ENCODE data around the gene CAMKMT. TPM values are rescaled to one million over a fixed set of nuclear protein-coding genes. Genes with fewer than 3 reads are reported as not detected.

CAMKMT gene
- polyA plus RNA-seq, 3 donors: 4.7 to 7.8 (median 7.0) TPM

GRCh38 chr2:44807201-44808025, 445.7 kb downstream of the CAMKMT start:
- Histone ChIP-seq H2AFZ (ENCODE audit: insufficient read depth, low read depth, low read length, poor library complexity, severe bottlenecking) (no peak overlapping the region), H3K36me3 (replicated peaks in 1 of 2; ENCODE audit: control insufficient read depth in 1 of 2, insufficient read depth in 2 of 2, low read length in 2 of 2) (no peaks in the 10 kb centered on the region), H3K4me2 (replicated peaks; ENCODE audit: extremely low read depth, low read length, poor library complexity, severe bottlenecking) (no peak overlapping the region), H3K27me3 (ENCODE audit: control insufficient read depth in 2 of 2, insufficient read depth in 2 of 2, low read length in 2 of 2) (peaks cover 70 to 71% of the 10 kb centered on the region in 2 donors), H3K79me2 (ENCODE audit: insufficient read depth, low read length) (no peaks in the 10 kb centered on the region), H3K4me3 (replicated peaks in 1 of 3; ENCODE audit: low read depth in 2 of 3, low read length in 3 of 3) (no peak overlapping the region), H4K20me1 (ENCODE audit: insufficient read depth, low read length) (no peaks in the 10 kb centered on the region), H3K27ac (ENCODE audit: low read depth in 1 of 2, low read length in 2 of 2) (no peak overlapping the region), H3K9ac (ENCODE audit: insufficient read depth, low read length, poor library complexity, severe bottlenecking) (no peak overlapping the region), H3K9me3 (replicated peaks in 1 of 2; ENCODE audit: control insufficient read depth in 1 of 2, insufficient read depth in 1 of 2, low read length in 2 of 2) (peaks cover 0 to 20% of the 10 kb centered on the region in 2 donors), H3K4me1 (ENCODE audit: control insufficient read depth in 1 of 2, insufficient read depth in 2 of 2, low read length in 2 of 2) (no peaks in the 10 kb centered on the region)
- no CpG with 5 or more reads among the region's 14 CpGs for WGBS (ENCODE audit: insufficient coverage)
- Mint-ChIP-seq H3K36me3 (peaks cover 0 to 1% of the 10 kb centered on the region in 2 donors), H3K27ac (no peak overlapping the region), H3K9me3 (peaks cover 0 to 14% (median 7%) of the 10 kb centered on the region in 7 donors), H3K4me3 (peak overlapping the region in 1 of 2 donors; percentile 43), H3K27me3 (ENCODE audit: low read depth in 3 of 3) (peaks cover 68 to 77% (median 68%) of the 10 kb centered on the region in 3 donors), H3K4me1 (peaks cover 2% of the 10 kb centered on the region)
- DNase-seq: no peak
- TF ChIP-seq CTCF (IDR thresholded peaks at IDR 0.05): no peak
- intact Hi-C loops (cut with micrococcal nuclease): no loop called here

- Histone ChIP-seq H3K4me2 (replicated peaks; ENCODE audit: extremely low read depth, low read length, poor library complexity, severe bottlenecking) (no peak overlapping the region), H3K9ac (ENCODE audit: insufficient read depth, low read length, poor library complexity, severe bottlenecking) (no peak overlapping the region), H3K36me3 (replicated peaks in 1 of 2; ENCODE audit: control insufficient read depth in 1 of 2, insufficient read depth in 2 of 2, low read length in 2 of 2) (no peaks in the 10 kb centered on the region), H3K27me3 (ENCODE audit: control insufficient read depth in 2 of 2, insufficient read depth in 2 of 2, low read length in 2 of 2) (peaks cover 35 to 41% of the 10 kb centered on the region in 2 donors), H4K20me1 (ENCODE audit: insufficient read depth, low read length) (no peaks in the 10 kb centered on the region), H3K79me2 (ENCODE audit: insufficient read depth, low read length) (no peaks in the 10 kb centered on the region), H3K27ac (ENCODE audit: low read depth in 1 of 2, low read length in 2 of 2) (no peak overlapping the region), H3K4me3 (replicated peaks in 1 of 3; ENCODE audit: low read depth in 2 of 3, low read length in 3 of 3) (no peak overlapping the region), H2AFZ (ENCODE audit: insufficient read depth, low read depth, low read length, poor library complexity, severe bottlenecking) (no peak overlapping the region), H3K9me3 (replicated peaks in 1 of 2; ENCODE audit: control insufficient read depth in 1 of 2, insufficient read depth in 1 of 2, low read length in 2 of 2) (no peaks in the 10 kb centered on the region), H3K4me1 (ENCODE audit: control insufficient read depth in 1 of 2, insufficient read depth in 2 of 2, low read length in 2 of 2) (no peaks in the 10 kb centered on the region)
- WGBS (ENCODE audit: insufficient coverage): 86% methylated on average over 13 of the region's 22 CpGs
- peaks cover 0 to 4% (median 0%) of the 10 kb centered on the region in 7 donors for H3K9me3 Mint-ChIP-seq
- intact Hi-C loops (cut with micrococcal nuclease): no loop called here
- peaks cover 43 to 55% (median 46%) of the 10 kb centered on the region in 3 donors for H3K27me3 Mint-ChIP-seq (ENCODE audit: low read depth in 3 of 3)
- no peak overlapping the region for H3K4me3 Mint-ChIP-seq
- DNase-seq: no peak
- TF ChIP-seq CTCF (IDR thresholded peaks at IDR 0.05): no peak
- H3K36me3 Mint-ChIP-seq: no peaks in the 10 kb centered on the region
- H3K4me1 Mint-ChIP-seq: no peaks in the 10 kb centered on the region
- no peak overlapping the region for H3K27ac Mint-ChIP-seq
Measured at GRCh38 chr2:44810892-44811530, 449.3 kb downstream of the CAMKMT start.
